ENCODE results near the gene KLK11.

Gene KLK11

DNA sequence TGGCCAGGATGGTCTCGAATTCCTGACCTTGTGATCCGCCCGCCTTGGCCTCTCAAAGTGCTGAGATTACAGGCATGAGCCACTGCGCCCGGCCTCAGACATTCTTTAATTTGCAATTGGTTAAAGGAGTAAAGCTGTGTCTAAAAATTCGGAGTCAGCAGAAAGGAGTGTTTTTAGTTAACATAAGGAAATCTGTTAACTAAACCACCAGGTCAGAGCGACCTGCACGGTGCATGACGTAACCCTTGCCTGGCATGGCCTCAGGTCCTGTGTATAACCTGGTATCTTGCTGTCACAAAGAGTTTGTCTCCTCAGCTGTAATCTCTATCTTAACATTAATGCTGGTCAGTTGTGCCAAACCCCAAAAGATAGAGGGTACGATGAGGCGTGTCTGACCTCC is 17.9 kb upstream of the KLK11 start:
- Mint-ChIP-seq H3K4me1 (ENCODE audit: low read depth in 2 of 2) (no peaks in the 10 kb centered on the region), H3K36me3 (ENCODE audit: insufficient read depth) (no peaks in the 10 kb centered on the region), H3K9me3 (no peaks in the 10 kb centered on the region), H3K27ac (no peak overlapping the region), H3K27me3 (peaks cover 18 to 24% of the 10 kb centered on the region in 2 donors), H3K4me3 (no peak overlapping the region)
- no peak for DNase-seq
- no peak for ATAC-seq (replicated peaks)

GRCh38 chr19:51043497-51043896 is 17.1 kb upstream of the KLK11 start:
- ATAC-seq (replicated peaks) (no peak), DNase-seq (no peak)
- no peaks in the 10 kb centered on the region for H3K36me3 Mint-ChIP-seq (ENCODE audit: insufficient read depth)

DNA sequence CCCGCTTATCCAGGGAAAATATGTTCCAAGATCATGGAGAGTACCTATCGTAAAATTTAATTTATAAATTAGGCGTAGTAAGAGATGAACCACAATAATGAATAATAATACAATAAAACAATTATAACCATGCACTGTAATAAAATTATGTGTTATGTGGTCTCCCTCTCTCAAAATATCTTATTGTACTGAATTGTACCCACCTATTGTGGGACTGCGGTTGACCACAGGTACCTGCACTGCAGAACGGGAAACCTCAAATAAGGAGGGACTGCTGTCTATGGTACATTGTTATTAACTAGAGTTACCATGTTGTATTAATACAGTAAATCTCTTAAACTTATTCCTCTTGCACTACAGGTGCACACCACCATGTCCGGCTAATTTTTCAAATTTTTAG is 13.7 kb upstream of the KLK11 start:
- ATAC-seq (replicated peaks) (no peak), DNase-seq (no peak)
- Mint-ChIP-seq H3K4me1 (ENCODE audit: low read depth in 2 of 2) (no peaks in the 10 kb centered on the region), H3K36me3 (ENCODE audit: insufficient read depth) (no peaks in the 10 kb centered on the region), H3K27ac (no peak overlapping the region), H3K9me3 (no peaks in the 10 kb centered on the region), H3K4me3 (no peak overlapping the region), H3K27me3 (peaks cover 7 to 10% of the 10 kb centered on the region in 2 donors)

More at GRCh38 chr19:51043497-51043896, 17.1 kb upstream of the KLK11 start:
- Mint-ChIP-seq H3K9me3 (no peaks in the 10 kb centered on the region), H3K4me3 (no peak overlapping the region), H3K27me3 (peaks cover 11 to 16% of the 10 kb centered on the region in 2 donors), H3K27ac (no peak overlapping the region), H3K4me1 (ENCODE audit: low read depth in 2 of 2) (no peaks in the 10 kb centered on the region)

GRCh38 chr19:51036519-51036918 is 10.1 kb upstream of the KLK11 start:
- no peaks in the 10 kb centered on the region for H3K4me1 Mint-ChIP-seq (ENCODE audit: low read depth in 2 of 2)

DNA sequence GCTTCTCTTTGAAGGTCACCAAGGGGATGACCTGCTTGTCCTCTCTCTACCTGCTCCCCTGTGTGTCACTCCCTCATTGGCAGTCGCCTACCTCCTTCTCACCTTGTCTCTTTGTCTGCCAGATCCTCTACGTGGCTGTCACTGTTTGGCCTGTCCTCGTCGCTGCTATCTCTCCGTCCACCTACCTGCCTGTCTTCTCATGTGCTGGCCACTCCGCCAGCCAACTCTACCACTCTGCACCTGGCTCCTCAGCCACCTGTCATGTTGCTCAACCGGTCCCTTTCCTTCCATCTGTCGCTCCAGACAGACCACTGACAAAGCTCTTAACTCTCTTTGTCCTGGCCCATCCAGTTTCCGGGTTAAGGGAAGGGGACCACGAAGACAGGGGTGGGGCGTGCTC is 8.3 kb upstream of the KLK11 start, which contains the start of gene KLK12:
TSS of gene KLK12 (minus strand) at position 299 of the 400 bp plus-strand sequence. CDS start 381 bp downstream, outside the sequence.
- Mint-ChIP-seq H3K36me3 (ENCODE audit: insufficient read depth) (no peaks in the 10 kb centered on the region), H3K4me1 (ENCODE audit: low read depth in 2 of 2) (no peaks in the 10 kb centered on the region), H3K27ac (no peak within 1 kb of the TSS), H3K27me3 (peaks cover 49 to 50% of the 10 kb centered on the region in 2 donors), H3K4me3 (no peak within 1 kb of the TSS), H3K9me3 (no peaks in the 10 kb centered on the region)
- ATAC-seq (replicated peaks) (no peak), DNase-seq (no peak)

More at GRCh38 chr19:51036519-51036918, 10.1 kb upstream of the KLK11 start:
- Mint-ChIP-seq H3K4me3 (no peak overlapping the region), H3K27me3 (peaks cover 36 to 38% of the 10 kb centered on the region in 2 donors), H3K36me3 (ENCODE audit: insufficient read depth) (no peaks in the 10 kb centered on the region), H3K27ac (no peak overlapping the region), H3K9me3 (no peaks in the 10 kb centered on the region)
- ATAC-seq (replicated peaks) (no peak), DNase-seq (no peak)

- Mint-ChIP-seq H3K4me1 (ENCODE audit: low read depth in 2 of 2) (no peaks in the 10 kb centered on the region), H3K27me3 (peaks cover 60 to 65% of the 10 kb centered on the region in 2 donors), H3K36me3 (ENCODE audit: insufficient read depth) (no peaks in the 10 kb centered on the region), H3K27ac (no peak overlapping the region), H3K4me3 (no peak overlapping the region), H3K9me3 (no peaks in the 10 kb centered on the region)
- no peak for ATAC-seq (replicated peaks)
- DNase-seq: no peak
These were observed 5.4 kb upstream of the KLK11 start for GRCh38 chr19:51031880-51032225.

DNA sequence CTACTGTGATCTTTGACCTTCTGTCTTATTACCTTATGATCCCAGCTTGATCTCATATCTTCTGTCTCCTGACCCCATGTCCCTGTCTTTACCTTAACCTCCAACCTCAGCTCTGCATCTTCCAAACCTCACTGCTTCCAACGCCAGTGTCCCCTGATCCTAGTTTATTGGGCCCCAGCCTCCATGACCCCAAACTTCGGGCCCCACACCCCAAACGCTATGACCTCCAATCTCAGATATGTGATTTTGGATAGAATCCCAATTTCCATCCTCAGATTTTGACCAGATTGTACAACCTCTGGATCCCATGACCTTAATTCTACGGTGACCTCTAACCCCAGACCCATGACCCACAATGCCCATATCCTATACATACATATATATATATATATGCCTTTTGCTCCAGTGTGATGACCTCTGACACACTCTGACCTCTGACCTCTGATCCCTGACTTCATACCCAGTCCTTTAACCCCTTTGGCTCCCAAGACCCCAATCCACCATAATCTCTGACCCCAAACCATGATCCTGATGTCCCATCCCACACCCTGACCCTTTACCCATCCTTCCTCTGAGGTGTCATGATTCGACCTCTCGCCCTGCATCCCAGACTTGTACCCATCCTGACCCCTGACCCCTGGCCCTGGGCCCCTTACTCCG is 4.9 kb upstream of the KLK11 start:
- H3K4me3 Mint-ChIP-seq: no peak overlapping the region
- no peak overlapping the region for H3K27ac Mint-ChIP-seq
- no peak for ATAC-seq (replicated peaks)
- H3K9me3 Mint-ChIP-seq: no peaks in the 10 kb centered on the region
- DNase-seq: no peak
- no peaks in the 10 kb centered on the region for H3K36me3 Mint-ChIP-seq (ENCODE audit: insufficient read depth)
- no peaks in the 10 kb centered on the region for H3K4me1 Mint-ChIP-seq (ENCODE audit: low read depth in 2 of 2)
- H3K27me3 Mint-ChIP-seq: peaks cover 65 to 70% of the 10 kb centered on the region in 2 donors

DNA sequence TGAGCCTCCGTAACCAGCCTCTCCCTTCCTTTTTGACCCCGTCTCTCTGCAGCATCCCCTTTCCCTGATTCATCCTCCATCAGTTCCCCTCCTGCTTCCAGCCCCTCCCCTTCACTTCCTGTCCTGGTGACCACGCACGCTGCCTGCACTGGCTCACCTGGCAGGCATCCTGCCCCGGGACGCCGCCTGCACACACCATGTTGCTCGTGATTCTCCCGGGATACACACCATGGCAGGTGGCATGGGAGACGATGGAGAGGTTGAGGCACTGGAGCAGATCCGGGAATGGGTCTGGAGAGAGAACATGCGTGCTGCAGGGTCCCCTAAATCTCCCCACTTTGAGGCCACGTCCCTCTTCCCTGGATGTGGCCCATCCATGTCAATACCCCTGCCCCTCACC is 4.2 kb upstream of the KLK11 start:
- Mint-ChIP-seq H3K4me1 (ENCODE audit: low read depth in 2 of 2) (no peaks in the 10 kb centered on the region), H3K4me3 (no peak overlapping the region), H3K36me3 (ENCODE audit: insufficient read depth) (no peaks in the 10 kb centered on the region), H3K9me3 (no peaks in the 10 kb centered on the region), H3K27me3 (peaks cover 64 to 75% of the 10 kb centered on the region in 2 donors), H3K27ac (no peak overlapping the region)
- ATAC-seq (replicated peaks): no peak
- no peak for DNase-seq

GRCh38 chr19:51029718-51030117 is 3.3 kb upstream of the KLK11 start:
- no peak overlapping the region for H3K27ac Mint-ChIP-seq
- H3K4me3 Mint-ChIP-seq: no peak overlapping the region
- no peaks in the 10 kb centered on the region for H3K36me3 Mint-ChIP-seq (ENCODE audit: insufficient read depth)
- no peaks in the 10 kb centered on the region for H3K4me1 Mint-ChIP-seq (ENCODE audit: low read depth in 2 of 2)
- no peak for ATAC-seq (replicated peaks)
- DNase-seq: no peak
- peaks cover 64 to 75% of the 10 kb centered on the region in 2 donors for H3K27me3 Mint-ChIP-seq
- no peaks in the 10 kb centered on the region for H3K9me3 Mint-ChIP-seq

DNA sequence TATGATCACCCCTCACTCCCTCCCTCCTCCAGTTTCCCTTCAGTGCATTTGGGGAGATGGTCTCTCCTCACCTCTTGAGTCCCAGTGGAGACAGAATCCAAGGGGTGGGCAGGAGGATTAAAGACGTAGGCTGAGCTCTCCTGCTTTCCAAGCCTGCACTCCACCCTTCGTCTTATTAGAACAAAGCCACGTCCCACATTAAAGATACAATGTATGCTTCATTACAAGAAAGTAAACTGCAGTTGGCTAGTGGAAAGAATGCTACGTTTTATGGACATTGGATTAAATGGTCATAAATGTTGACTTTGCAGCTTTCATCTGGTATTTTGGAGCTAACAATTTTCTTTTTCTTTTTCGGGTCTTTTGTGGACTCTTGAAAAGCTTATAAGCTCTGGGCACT is 1.5 kb upstream of the KLK11 start:
- Mint-ChIP-seq H3K4me1 (ENCODE audit: low read depth in 2 of 2) (no peaks in the 10 kb centered on the region), H3K4me3 (no peak overlapping the region)

GRCh38 chr19:51027126-51027806 is 850 bp upstream of the KLK11 start:
- Mint-ChIP-seq H3K4me1 (ENCODE audit: low read depth in 2 of 2) (no peaks in the 10 kb centered on the region), H3K27ac (no peak overlapping the region), H3K27me3 (peaks cover 69 to 82% of the 10 kb centered on the region in 2 donors), H3K36me3 (ENCODE audit: insufficient read depth) (no peaks in the 10 kb centered on the region), H3K9me3 (no peaks in the 10 kb centered on the region), H3K4me3 (no peak overlapping the region)
- ATAC-seq (replicated peaks): no peak
- DNase-seq: no peak

More for the DNA sequence above, 1.5 kb upstream of the KLK11 start:
- ATAC-seq (replicated peaks) (no peak), DNase-seq (no peak)
- H3K27ac Mint-ChIP-seq: no peak overlapping the region
- H3K36me3 Mint-ChIP-seq (ENCODE audit: insufficient read depth): no peaks in the 10 kb centered on the region
- no peaks in the 10 kb centered on the region for H3K9me3 Mint-ChIP-seq
- H3K27me3 Mint-ChIP-seq: peaks cover 65 to 80% of the 10 kb centered on the region in 2 donors

GRCh38 chr19:51025809-51026553 is 435 bp downstream of the KLK11 start:
- DNase-seq (no peak), ATAC-seq (replicated peaks) (no peak)
- Mint-ChIP-seq H3K4me3 (no peak overlapping the region), H3K9me3 (no peaks in the 10 kb centered on the region), H3K4me1 (ENCODE audit: low read depth in 2 of 2) (no peaks in the 10 kb centered on the region), H3K27ac (no peak overlapping the region), H3K36me3 (ENCODE audit: insufficient read depth) (no peaks in the 10 kb centered on the region), H3K27me3 (peaks cover 57 to 72% of the 10 kb centered on the region in 2 donors)

DNA sequence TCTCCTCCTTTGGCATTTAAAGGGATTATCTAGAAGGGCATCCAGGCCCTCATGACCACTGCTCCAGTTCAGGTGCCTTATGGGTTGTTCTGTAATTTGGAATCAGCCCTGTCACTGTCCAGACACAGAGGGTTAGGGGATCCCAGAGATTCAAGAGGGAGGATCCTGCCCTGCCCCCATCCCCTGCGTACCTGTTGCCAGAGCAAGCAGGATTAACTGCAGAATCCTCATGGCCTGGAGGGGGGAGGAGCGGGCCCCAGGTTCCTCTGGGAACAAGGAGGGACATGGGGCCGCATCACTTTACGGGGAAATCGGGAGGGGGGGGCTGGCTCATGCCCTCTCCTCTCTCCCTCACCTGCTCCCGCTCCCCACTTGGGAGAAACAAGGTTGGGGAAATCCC is 1.0 kb downstream of the KLK11 start:
- Mint-ChIP-seq H3K4me3 (no peak overlapping the region), H3K27ac (no peak overlapping the region), H3K27me3 (peaks cover 52 to 70% of the 10 kb centered on the region in 2 donors), H3K36me3 (ENCODE audit: insufficient read depth) (no peaks in the 10 kb centered on the region), H3K9me3 (no peaks in the 10 kb centered on the region), H3K4me1 (ENCODE audit: low read depth in 2 of 2) (no peaks in the 10 kb centered on the region)
- ATAC-seq (replicated peaks) (no peak), DNase-seq (no peak)
